WTC11 (cell line): ENCODE measurements around the gene ADGRL3. TPM values are rescaled to one million over a fixed set of nuclear protein-coding genes. Genes with fewer than 3 reads are reported as not detected.

Experiments used
- ATAC-seq: fragments of 200-7000 bp; cut with Tn5 transposase; 2 replicates; pipeline ENCODE4 v1.10.0; 2021; ENCODE audit warnings: mild to moderate bottlenecking, moderate library complexity
- CTCF ChIA-PET: fragments of 300-600 bp; sonication (Branson Sonifier 250); formaldehyde crosslinking; loops from one replicate; lab custom pipeline; 2021; ENCODE audit warnings: antibody characterized with exemption; lab: Charles Lee
- POLR2A ChIA-PET: fragments of 350-600 bp; sonication (Branson Sonifier 250); formaldehyde crosslinking; loops from one replicate; lab custom pipeline; 2021; ENCODE audit warnings: antibody characterized with exemption; lab: Charles Lee
- DNase-seq: peaks from one replicate; pipeline ENCODE4 v3.0.0; 2021; ENCODE audit warnings: low spot score
- H3K27ac Mint-ChIP-seq: 2 replicates; pipeline ENCODE4 v1.8.0; 2021; ENCODE audit warnings: mixed read lengths
- H3K27me3 Mint-ChIP-seq: 2 replicates; pipeline ENCODE4 v1.8.0; 2021; ENCODE audit warnings: low read depth, mild to moderate bottlenecking, moderate library complexity, mixed read lengths
- H3K36me3 Mint-ChIP-seq: 2 replicates; pipeline ENCODE4 v1.8.0; 2021; ENCODE audit warnings: mixed read lengths
- H3K4me1 Mint-ChIP-seq: 2 replicates; pipeline ENCODE4 v1.8.0; 2022; ENCODE audit warnings: mixed read lengths
- H3K4me3 Mint-ChIP-seq: 2 replicates; pipeline ENCODE4 v1.8.0; 2021; ENCODE audit warnings: mild to moderate bottlenecking, moderate library complexity, mixed read lengths
- H3K9me3 Mint-ChIP-seq: 2 replicates; pipeline ENCODE4 v1.8.0; 2021; ENCODE audit warnings: mixed read lengths
- CREM ChIP-seq: sonication (generic); formaldehyde crosslinking; IDR thresholded peaks from 2 replicates; pipeline ENCODE4 v1.8.1; 2022; ENCODE audit warnings: mild to moderate bottlenecking, missing genetic modification reagents, moderate library complexity
- EMX1 ChIP-seq: fragments of 250-450 bp; sonication (Bioruptor Pico); IDR thresholded peaks from 2 replicates; pipeline ENCODE4 v1.8.0; 2021; ENCODE audit warnings: mild to moderate bottlenecking
- ERG ChIP-seq: fragments of 250-450 bp; sonication (Bioruptor Pico); IDR thresholded peaks from 2 replicates; pipeline ENCODE4 v1.8.0; 2021; ENCODE audit warnings: mild to moderate bottlenecking
- ESRRA ChIP-seq: sonication (generic); formaldehyde crosslinking; IDR thresholded peaks from 2 replicates; pipeline ENCODE4 v1.8.1; 2022; ENCODE audit warnings: mild to moderate bottlenecking, missing genetic modification reagents, borderline replicate concordance
- IRF2 ChIP-seq: sonication (generic); formaldehyde crosslinking; IDR thresholded peaks from 2 replicates; pipeline ENCODE4 v1.8.0; 2022; ENCODE audit warnings: low read depth, missing genetic modification reagents, borderline replicate concordance
- NFATC4 ChIP-seq: fragments of 250-450 bp; sonication (Bioruptor Pico); IDR thresholded peaks from 2 replicates; pipeline ENCODE4 v1.9.0; 2021; ENCODE audit warnings: mild to moderate bottlenecking
- OVOL2 ChIP-seq: fragments of 250-450 bp; sonication (Bioruptor Pico); IDR thresholded peaks from 2 replicates; pipeline ENCODE4 v1.9.0; 2021; ENCODE audit warnings: mild to moderate bottlenecking, borderline replicate concordance
- PRRX2 ChIP-seq: fragments of 250-450 bp; sonication (Bioruptor Pico); IDR thresholded peaks from 2 replicates; pipeline ENCODE4 v1.8.0; 2021; ENCODE audit warnings: mild to moderate bottlenecking
- SMAD4 ChIP-seq: sonication (generic); formaldehyde crosslinking; IDR thresholded peaks from 2 replicates; pipeline ENCODE4 v1.8.0; 2022; ENCODE audit warnings: mild to moderate bottlenecking, missing genetic modification reagents
- STAT6 ChIP-seq: sonication (generic); formaldehyde crosslinking; conservative IDR thresholded peaks from 2 replicates; pipeline ENCODE4 v1.8.1; 2023; ENCODE audit warnings: mild to moderate bottlenecking, low read depth, missing genetic modification reagents, moderate library complexity
- TEAD4 ChIP-seq: sonication (generic); formaldehyde crosslinking; IDR thresholded peaks from 2 replicates; pipeline ENCODE4 v1.8.0; 2022; ENCODE audit warnings: mild to moderate bottlenecking, missing genetic modification reagents
- ZBTB21 ChIP-seq: sonication (generic); formaldehyde crosslinking; IDR thresholded peaks from 2 replicates; pipeline ENCODE4 v1.8.1; 2023; ENCODE audit warnings: mild to moderate bottlenecking, missing genetic modification reagents, borderline replicate concordance
- ZNF232 ChIP-seq: sonication (generic); formaldehyde crosslinking; IDR thresholded peaks from 2 replicates; pipeline ENCODE4 v1.8.0; 2022; ENCODE audit warnings: mild to moderate bottlenecking, missing genetic modification reagents
- ZNF416 ChIP-seq: fragments of 250-450 bp; sonication (Bioruptor Pico); IDR thresholded peaks from 2 replicates; pipeline ENCODE4 v1.9.0; 2021; ENCODE audit warnings: mild to moderate bottlenecking, inconsistent platforms
- ZNF532 ChIP-seq: fragments of 250-450 bp; sonication (Bioruptor Pico); IDR thresholded peaks from 2 replicates; pipeline ENCODE4 v1.9.0; 2021; ENCODE audit warnings: mild to moderate bottlenecking, borderline replicate concordance
- total RNA-seq: library from RNA; stranded (reverse); gene quantifications from 3 replicates; pipeline ENCODE4 v1.2.3, GENCODE V29; 2021
- TF ChIP-seq, protein P1 (sequence below): fragments of 250-450 bp; sonication (Bioruptor Pico); IDR thresholded peaks from 2 replicates; pipeline ENCODE4 v1.9.0; 2021; ENCODE audit warnings: mild to moderate bottlenecking
- TF ChIP-seq, protein P2 (sequence below): sonication (generic); formaldehyde crosslinking; IDR thresholded peaks from 2 replicates; pipeline ENCODE4 v1.8.1; 2023; ENCODE audit warnings: mild to moderate bottlenecking, missing genetic modification reagents, moderate library complexity
- TF ChIP-seq, protein P3 (sequence below): fragments of 250-450 bp; sonication (Bioruptor Pico); conservative IDR thresholded peaks from 2 replicates; pipeline ENCODE4 v1.9.0; 2021; ENCODE audit warnings: mild to moderate bottlenecking

The ADGRL3 gene
- total RNA-seq, 1 experiment from 2014 or later, result 8.7 TPM

GRCh38 chr4:61752617-61753016 lies 552.5 kb downstream of the ADGRL3 start (continued):
- TF ChIP-seq, protein P1, sequence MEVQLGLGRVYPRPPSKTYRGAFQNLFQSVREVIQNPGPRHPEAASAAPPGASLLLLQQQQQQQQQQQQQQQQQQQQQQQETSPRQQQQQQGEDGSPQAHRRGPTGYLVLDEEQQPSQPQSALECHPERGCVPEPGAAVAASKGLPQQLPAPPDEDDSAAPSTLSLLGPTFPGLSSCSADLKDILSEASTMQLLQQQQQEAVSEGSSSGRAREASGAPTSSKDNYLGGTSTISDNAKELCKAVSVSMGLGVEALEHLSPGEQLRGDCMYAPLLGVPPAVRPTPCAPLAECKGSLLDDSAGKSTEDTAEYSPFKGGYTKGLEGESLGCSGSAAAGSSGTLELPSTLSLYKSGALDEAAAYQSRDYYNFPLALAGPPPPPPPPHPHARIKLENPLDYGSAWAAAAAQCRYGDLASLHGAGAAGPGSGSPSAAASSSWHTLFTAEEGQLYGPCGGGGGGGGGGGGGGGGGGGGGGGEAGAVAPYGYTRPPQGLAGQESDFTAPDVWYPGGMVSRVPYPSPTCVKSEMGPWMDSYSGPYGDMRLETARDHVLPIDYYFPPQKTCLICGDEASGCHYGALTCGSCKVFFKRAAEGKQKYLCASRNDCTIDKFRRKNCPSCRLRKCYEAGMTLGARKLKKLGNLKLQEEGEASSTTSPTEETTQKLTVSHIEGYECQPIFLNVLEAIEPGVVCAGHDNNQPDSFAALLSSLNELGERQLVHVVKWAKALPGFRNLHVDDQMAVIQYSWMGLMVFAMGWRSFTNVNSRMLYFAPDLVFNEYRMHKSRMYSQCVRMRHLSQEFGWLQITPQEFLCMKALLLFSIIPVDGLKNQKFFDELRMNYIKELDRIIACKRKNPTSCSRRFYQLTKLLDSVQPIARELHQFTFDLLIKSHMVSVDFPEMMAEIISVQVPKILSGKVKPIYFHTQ, result no peak; the same call in 1 of the 2 replicates
- TF ChIP-seq ZBTB21 (CRISPR knock-in tag), result no peak
- TF ChIP-seq TEAD4 (CRISPR knock-in tag), result no peak
- TF ChIP-seq ZNF416, result 0 out of 2 replicates have a peak, but pooled peaks have one; percentile 30
- no peak for TF ChIP-seq SMAD4

DNA sequence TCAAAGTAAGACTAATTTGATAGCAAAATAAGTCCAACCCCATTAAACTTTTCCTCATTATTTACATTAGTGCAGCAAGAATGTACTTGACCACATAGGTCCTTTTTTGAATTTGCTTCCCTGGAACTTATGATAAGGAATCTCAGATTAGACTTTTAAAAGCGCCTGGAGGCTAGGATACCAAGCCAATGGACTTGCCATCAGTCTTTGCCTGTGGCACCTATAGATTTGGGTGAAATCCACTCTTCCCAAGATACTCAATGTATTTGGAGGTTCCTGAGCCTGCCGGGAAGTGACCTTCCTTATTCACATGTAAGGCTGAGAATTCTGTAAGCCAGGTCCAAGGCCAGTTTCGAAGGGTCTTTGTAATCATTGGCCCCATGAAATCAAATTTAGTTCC lies 553.6 kb downstream of the ADGRL3 start:
- DNase-seq (no peak), ATAC-seq (0 out of 2 replicates have a peak, but pooled peaks have one; percentile 8)
- H3K27ac Mint-ChIP-seq, result no peak overlapping the region
- H3K4me1 Mint-ChIP-seq, result no peaks in the 10 kb centered on the region
- H3K4me3 Mint-ChIP-seq, result no peak overlapping the region
- peaks cover 29% of the 10 kb centered on the region for H3K27me3 Mint-ChIP-seq
- CTCF ChIA-PET, result no interaction called here
- POLR2A ChIA-PET, result interaction anchor here (0.6 kb wide), 1 partner anchor 390 kb away, joined by 6 read pairs; no protein-coding TSS in a partner anchor
- peaks cover 96% of the 10 kb centered on the region for H3K36me3 Mint-ChIP-seq
- peaks cover 79% of the 10 kb centered on the region for H3K9me3 Mint-ChIP-seq
- TF ChIP-seq, protein P2, sequence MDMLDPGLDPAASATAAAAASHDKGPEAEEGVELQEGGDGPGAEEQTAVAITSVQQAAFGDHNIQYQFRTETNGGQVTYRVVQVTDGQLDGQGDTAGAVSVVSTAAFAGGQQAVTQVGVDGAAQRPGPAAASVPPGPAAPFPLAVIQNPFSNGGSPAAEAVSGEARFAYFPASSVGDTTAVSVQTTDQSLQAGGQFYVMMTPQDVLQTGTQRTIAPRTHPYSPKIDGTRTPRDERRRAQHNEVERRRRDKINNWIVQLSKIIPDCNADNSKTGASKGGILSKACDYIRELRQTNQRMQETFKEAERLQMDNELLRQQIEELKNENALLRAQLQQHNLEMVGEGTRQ (CRISPR knock-in tag), result no peak
- TF ChIP-seq PRRX2 (peak; percentile 90), OVOL2 (no peak), ZNF416 (peak; percentile 66; the same call in 1 of the 2 replicates), STAT6 (no peak), ESRRA (CRISPR knock-in tag) (no peak), IRF2 (no peak), ZNF232 (no peak), NFATC4 (CRISPR knock-in tag) (peak; percentile 79), CREM (no peak), TEAD4 (CRISPR knock-in tag) (no peak), ERG (peak; percentile 93), EMX1 (peak; percentile 76; the same call in 1 of the 2 replicates), ZNF532 (CRISPR knock-in tag) (peak; percentile 87; the same call in 1 of the 2 replicates)
- TF ChIP-seq, protein P1, result 0 out of 2 replicates have a peak, but pooled peaks have one; percentile 54
- TF ChIP-seq, protein P3, sequence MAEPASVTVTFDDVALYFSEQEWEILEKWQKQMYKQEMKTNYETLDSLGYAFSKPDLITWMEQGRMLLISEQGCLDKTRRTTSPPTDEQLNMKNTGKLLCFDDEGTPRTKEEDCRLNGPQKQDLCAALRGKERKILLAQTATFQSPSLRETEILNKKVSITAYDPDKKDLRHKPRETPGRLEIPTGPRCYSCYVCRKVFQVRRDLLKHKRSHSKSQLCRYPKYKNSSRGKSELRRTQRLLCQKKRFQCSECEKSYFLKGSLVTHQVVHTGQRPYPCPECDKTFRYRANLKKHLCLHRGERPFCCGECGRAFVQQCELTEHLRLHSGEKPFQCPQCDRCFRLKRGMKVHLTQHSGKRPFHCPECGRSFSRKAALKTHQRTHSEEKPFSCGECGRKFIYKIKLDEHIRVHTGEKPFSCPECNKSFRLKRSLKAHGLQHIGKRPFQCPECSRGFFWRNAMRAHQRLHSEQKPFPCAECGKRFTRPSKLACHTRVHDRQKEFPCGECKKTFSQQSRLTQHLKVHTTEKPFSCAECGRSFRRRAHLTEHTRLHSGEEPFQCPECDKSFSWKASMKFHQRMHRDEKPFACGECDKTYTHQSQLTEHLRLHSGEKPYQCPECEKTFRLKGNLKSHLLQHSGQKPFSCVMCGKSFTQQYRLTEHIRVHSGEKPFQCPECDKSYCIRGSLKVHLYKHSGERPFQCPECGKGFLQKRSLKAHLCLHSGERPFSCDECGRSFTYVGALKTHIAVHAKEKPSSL (CRISPR knock-in tag), result peak; percentile 86
